Lower leg skin (tissue), 3 donors: ENCODE data around the gene C12orf75.

Source experiments
- POLR2A ChIP-seq, 2 donors: fragments of 450-650 bp; IDR thresholded peaks; one replicate each; pipeline ENCODE4 v1.6.1; 2016 to 2017; ENCODE audit warnings: antibody characterized with exemption in 2 of 2, mild to moderate bottlenecking in 1 of 2, moderate library complexity in 1 of 2
- TF ChIP-seq, protein P1 (sequence below), 3 donors: fragments of 450-650 bp; IDR thresholded peaks; one replicate each; pipeline ENCODE4 v1.5.1; 2016; ENCODE audit warnings: antibody characterized with exemption in 3 of 3, mild to moderate bottlenecking in 3 of 3, moderate library complexity in 2 of 3

DNA sequence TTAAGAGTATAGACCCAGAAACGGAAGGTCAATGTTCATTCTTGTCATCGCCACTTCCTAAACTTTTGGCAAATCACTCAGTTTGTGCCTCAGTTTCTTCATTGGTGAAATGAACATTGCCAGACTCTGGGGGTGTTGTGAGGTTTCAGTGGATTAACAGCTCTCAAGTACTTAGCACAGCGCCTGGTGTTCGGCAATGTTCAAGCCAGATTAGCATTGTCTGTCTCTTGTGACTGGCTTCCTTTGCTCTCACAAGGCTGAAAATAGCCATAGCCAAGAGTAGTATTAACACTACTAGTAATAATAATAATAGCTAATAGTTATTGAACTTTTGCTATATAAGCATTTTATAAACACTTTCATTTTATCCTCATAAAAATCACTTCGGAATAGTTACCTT, 71.9 kb downstream of the C12orf75 start:
- TF ChIP-seq, protein P1, sequence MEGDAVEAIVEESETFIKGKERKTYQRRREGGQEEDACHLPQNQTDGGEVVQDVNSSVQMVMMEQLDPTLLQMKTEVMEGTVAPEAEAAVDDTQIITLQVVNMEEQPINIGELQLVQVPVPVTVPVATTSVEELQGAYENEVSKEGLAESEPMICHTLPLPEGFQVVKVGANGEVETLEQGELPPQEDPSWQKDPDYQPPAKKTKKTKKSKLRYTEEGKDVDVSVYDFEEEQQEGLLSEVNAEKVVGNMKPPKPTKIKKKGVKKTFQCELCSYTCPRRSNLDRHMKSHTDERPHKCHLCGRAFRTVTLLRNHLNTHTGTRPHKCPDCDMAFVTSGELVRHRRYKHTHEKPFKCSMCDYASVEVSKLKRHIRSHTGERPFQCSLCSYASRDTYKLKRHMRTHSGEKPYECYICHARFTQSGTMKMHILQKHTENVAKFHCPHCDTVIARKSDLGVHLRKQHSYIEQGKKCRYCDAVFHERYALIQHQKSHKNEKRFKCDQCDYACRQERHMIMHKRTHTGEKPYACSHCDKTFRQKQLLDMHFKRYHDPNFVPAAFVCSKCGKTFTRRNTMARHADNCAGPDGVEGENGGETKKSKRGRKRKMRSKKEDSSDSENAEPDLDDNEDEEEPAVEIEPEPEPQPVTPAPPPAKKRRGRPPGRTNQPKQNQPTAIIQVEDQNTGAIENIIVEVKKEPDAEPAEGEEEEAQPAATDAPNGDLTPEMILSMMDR (IDR thresholded peaks at IDR 0.05): no peak
- no peak for TF ChIP-seq POLR2A (IDR thresholded peaks at IDR 0.05)
